HG03558 (cell line): ENCODE results near the gene SMARCD3.

Source experiments
- ATAC-seq: cut with Tn5 transposase; IDR thresholded peaks from one replicate; pipeline ENCODE4 v1.9.1; 2021; ENCODE audit warnings: moderate number of reproducible peaks; ENCODE audit not compliant: unreplicated experiment; ENCODE audit errors: extremely low read depth

The SMARCD3 gene

DNA sequence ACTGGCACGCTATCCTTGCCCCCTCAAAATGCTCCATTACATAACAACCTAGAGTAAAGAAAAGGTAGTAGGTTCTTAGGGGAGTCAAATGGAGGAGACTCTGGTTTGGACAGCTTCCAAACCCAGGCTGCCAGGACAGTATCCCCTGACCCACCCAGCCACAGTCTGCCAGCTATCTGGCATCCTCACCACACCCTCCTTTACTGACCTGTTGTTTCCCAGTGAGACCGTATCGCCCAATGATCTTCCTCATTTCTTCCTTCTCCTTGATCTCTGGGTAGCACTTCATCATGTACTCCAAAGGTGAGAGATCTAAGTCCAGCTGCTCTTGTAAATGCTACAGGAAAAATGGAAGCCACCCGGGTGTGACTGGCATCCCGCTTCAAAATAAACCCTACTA is 33.1 kb downstream of the SMARCD3 start:
- no peak for ATAC-seq

DNA sequence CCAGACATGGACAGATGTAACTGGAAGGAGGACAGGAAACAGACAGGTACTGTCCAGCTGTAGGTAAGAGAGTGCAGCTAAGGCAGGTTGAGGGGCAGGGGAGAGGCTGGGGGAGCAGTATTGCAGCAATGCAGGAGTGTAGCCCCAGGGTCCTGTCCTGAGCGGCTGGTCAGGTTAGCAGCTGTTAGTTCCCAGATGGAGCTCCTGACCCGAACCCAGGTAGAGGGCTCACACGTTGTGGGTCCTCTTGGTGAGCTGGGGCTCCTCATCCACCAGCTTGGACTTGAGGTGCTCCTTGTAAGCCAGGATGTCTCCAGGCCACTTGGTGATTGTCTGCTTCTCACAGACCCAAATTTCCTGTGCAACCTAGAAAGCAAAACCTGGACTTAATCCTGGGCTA is 34.7 kb downstream of the SMARCD3 start:
- ATAC-seq, result no peak

DNA sequence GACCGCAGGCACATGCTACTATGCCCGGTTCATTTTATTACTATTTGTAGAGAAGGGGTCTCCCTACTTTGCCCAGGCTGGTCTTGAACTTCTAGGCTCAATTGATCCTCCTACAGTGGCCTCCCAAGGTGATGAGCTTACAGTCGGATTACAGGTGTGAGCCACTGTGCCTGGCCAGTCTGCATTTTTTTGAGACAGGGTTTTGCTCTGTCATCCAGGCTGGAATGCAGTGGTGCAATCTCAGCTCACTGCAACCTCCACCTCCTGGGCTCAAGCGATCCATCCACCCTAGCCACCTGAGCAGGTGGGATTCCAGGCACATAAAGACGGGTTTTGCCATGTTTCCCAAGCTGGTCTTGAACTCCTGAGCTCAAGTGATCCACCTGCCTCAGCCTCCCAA is 35.9 kb downstream of the SMARCD3 start:
- no peak for ATAC-seq

DNA sequence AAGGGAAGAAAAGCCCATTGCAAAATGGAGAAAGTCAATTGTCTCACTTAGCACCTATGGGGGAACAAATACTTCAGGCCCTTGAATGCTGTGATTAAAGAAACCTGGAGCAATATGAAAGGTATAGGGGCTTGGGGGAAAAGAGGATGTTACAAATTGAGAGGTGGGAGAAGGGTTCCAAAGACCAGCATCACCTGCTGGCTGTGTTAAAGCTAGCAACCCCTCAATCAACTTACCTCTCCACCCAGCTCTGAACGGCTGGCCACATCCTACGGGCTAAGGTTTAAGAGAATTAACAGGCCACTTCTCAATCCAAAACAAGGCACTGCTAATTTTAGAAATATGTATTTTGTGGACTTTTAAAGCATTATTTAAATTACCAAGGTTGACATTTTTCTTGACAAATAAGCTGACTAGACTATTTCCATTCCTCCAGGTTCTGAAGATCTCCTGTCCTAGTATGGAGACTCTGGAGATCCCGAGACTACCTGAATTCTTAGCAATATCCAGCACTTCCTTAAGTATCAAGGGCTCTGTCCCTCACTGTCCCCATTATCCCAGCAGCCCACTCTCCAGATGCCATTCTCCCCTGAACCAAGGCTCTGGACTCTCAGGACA is 37.2 kb downstream of the SMARCD3 start:
- no peak for ATAC-seq

DNA sequence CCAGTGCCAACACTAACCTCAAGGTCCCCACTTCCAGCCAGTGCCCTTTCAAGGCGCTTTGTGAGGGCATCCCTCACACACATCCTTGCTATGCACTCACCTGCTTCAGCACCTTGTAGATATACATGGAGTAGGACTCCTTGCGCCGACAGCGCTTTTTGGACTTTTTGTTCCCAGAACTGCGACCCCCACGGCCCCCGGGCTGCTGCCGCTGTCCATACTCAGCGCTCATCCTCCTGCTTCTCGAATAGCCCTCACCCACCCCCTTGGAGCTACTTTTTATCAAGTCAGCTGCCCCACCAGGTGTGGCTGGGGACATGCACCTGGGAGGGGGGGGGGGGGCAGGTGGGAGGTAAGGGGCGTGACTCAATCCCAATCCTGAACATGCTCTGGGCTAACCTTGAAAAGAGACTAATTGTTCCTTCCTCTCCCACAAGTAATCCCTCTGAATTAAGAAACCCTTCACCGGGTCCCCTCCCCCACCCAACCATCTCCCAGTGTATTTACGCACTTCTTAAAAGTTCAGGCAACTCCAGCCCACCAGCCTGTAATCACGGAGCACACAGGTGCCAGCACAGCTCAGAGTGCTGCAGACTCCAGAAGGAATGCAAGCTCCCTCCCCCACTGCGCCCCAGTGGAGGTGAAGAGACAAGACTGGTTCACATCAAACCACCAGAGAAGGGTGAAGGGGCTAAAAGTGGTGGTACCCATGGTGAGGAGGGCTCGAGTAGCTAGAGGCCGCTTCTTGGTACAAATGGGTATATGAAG is 38.2 kb downstream of the SMARCD3 start, which contains the start of gene H2BK1:
TSS of gene H2BK1 (minus strand) at position 402 of the 768 bp plus-strand sequence. CDS start at position 232, 170 bp downstream.
- no peak for ATAC-seq

DNA sequence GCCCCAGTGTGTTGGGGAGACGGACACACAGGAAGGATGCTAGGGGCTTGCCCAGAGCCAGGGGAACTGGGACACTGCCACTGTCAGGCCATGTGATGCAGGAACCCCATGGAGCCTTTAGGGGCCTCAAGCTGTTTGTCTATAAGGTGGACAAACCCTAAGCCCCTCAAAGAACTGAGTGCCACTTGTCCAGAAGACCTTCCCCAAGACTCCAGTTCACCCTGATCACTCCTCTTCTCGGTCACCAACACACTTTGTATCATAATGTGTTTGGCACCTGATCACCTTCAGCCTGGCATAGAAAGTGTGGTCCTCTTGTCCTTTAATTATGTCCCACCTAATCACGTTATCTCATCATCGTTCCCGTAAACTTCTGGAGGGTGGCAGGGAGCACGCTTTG is 38.9 kb downstream of the SMARCD3 start:
- ATAC-seq, result no peak

DNA sequence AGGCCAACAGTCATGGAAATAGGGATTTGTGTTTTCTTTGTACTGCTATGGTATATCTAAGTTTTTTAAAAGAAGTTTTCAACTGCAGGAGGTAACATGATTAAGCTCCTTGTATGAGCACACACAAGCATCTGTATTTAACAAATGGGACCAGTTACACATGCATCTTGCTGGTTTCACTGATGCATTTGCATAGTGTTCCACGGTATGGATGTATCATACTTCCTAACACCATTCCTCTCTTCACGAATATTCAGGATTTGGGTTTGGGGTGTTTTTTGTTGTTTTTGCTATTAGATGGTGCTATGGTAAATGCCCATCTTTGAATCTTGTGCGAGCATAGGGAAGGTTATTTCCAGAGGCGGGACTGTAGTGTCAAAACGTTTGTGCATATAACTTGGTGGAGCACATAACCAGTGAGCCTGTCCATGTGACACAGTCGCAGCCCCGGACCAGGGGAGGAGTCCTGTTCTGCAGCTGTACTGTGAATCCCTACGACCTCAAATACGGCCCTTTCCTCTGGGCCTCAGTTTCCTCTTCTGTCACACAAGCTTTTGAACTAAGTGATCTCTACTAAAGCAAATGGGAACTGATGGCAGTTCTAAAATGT is 40.1 kb downstream of the SMARCD3 start:
- no peak for ATAC-seq

DNA sequence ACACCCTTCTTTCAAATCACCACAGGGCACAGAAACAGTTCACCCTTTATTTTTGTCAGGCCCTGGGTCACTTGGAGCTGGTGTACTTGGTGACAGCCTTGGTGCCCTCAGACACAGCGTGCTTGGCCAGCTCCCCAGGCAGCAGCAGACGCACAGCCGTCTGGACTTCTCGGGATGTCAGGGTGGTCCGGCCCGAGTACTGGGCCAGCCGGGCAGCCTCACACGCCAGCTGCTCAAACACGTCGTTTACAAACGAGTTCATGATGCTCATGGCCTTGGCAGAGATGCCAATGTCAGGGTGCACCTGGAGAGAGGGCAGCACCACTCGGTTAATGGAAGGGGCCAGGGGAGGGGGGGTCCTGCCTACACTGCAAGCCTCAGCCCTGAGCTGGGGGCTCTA is 40.7 kb downstream of the SMARCD3 start:
- ATAC-seq, result no peak

DNA sequence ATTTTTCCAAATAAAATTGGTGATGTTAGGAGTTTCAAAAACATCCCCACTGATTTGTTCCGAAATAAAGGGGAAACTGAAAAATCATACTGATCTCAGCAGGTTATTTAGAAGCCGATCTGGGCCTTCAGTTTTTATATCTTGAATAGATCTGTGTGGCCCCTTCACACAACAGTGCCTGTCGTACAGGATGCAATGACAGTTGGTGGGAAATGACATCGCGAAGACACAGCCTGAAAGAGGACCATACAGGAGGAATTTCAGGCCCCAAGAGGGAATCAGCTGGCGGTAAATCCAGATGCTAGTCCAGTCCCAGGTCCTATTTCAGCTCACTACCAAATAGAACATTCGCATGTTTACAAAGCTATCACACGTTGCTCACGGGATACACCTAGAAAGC is 41.2 kb downstream of the SMARCD3 start:
- ATAC-seq, result no peak

DNA sequence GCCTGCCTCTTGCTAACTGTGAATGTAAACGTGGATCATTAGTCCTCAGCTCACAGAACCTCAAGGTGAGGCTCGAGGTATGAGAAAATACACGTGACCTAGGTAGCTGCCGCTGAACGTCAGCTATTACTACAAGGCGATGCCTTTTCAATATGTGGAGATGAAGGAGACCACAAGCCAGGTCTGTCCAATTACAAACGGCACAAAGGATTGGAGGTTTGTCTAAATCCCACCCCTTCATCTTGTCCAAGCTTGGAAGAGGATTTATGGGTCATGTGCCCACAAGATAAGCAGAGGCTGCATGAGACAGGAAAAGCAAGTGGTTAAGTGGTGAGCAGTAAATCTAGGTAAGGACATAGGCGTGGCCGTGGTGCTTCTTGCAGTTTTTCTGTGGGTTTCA is 41.6 kb downstream of the SMARCD3 start:
- no peak for ATAC-seq

DNA sequence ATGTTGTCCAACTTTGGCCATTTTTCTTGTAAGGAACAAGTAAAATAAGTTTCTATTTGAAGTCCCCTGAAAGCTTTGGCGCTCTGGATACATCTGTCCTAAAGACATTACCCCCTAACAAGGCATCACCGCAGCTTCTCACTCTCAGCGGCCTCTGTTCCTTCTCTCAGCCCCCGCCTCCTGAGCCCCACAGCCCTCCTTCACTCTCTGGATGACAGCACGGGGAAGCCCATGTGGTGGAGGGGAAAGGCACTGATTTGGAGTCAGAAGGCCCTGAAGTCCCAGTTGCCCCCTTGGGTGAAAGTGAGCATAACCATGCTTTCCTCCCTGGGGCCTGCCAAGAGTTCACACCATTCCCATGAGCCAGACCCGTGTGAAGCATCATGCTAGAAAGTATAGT is 42.8 kb downstream of the SMARCD3 start:
- ATAC-seq, result no peak

DNA sequence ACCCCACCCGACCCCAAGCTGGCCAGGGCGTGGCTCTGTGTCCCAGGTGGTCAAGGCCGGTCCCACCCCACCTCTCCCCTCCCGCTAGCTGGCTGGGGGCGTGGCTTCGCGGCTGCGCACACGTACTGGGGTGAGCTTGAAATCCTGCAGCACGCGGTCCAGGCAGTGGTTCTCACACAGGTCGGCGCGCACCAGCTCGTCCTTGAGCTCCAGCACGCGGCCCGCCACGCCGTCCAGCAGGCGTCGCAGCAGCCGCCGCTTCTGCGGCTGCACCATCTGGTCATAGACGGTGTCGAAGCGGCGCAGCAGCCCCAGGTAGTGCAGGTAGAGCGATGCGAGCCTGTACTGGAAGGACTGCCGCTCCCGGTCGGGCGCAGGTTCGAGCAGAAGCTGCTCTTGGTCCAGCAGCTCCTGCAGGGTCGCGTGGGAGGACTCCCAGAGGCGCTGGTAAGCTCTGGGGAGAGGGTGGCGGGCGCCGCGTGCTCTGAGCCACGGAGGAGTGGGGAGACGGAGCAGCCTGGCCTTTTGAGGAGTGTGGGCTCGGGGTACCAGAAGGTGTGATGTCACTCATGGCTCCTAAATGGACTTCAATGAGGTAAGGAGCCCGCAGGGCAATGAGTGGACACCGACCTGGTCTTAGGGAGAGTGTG is 44.0 kb downstream of the SMARCD3 start:
- ATAC-seq, result no peak

DNA sequence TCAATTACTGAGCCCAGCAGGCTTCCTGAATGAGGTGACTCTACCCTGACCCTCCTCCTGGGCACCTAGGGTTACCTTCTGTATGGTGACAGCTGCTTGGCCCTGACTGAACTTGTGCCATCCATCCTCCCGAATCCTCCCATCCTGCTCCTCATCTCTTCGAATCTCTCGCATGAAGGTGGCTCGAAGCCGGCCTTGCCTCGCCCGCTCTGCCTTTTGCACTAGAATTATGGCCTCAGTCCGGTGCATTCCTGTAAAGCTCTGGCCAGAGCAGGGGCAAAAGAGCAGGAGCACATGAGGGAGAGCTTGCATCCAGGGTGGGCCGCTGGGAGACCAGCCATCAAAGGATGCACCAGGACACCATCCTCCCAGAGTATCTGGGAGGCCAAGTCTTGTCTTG is 45.7 kb downstream of the SMARCD3 start:
- no peak for ATAC-seq

DNA sequence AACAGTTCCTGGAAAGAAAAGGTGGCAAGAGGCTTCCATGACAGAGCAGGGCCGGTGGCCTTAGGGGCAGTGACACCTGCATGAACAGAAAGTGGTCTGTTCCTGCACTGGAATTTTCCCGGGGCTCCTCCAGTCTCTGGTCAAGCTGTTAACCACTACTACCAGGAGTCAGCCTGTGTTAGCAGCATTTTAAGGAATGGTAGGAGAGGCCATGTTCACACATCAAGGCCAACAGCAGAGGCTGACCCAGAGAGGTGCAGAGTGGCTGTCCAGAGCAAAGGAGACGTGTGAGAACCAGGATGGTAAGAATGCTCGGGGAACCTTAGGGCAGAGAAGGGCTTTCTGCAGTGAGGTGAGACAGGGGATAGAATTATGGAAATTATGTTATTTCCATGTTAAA is 46.7 kb downstream of the SMARCD3 start:
- ATAC-seq, result no peak

DNA sequence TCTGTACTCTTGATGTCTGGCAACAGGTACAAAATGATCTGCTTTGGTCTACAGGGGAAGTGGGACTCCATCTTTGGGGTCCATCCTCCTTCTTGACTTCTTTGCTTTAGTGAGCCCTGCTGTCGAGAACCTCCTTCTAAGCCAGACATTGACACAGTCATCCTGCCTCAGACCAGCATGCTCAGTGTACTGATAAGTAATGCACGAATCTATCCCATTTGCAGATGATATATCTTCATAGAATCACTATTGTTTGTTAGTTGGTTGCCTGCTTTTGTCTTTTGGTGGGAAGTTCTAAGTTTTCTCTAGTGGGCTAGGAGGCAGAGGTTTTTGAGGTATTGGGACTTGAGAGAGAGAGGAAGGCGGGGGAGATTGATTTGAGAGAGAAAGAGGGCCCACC is 47.1 kb downstream of the SMARCD3 start:
- no peak for ATAC-seq

DNA sequence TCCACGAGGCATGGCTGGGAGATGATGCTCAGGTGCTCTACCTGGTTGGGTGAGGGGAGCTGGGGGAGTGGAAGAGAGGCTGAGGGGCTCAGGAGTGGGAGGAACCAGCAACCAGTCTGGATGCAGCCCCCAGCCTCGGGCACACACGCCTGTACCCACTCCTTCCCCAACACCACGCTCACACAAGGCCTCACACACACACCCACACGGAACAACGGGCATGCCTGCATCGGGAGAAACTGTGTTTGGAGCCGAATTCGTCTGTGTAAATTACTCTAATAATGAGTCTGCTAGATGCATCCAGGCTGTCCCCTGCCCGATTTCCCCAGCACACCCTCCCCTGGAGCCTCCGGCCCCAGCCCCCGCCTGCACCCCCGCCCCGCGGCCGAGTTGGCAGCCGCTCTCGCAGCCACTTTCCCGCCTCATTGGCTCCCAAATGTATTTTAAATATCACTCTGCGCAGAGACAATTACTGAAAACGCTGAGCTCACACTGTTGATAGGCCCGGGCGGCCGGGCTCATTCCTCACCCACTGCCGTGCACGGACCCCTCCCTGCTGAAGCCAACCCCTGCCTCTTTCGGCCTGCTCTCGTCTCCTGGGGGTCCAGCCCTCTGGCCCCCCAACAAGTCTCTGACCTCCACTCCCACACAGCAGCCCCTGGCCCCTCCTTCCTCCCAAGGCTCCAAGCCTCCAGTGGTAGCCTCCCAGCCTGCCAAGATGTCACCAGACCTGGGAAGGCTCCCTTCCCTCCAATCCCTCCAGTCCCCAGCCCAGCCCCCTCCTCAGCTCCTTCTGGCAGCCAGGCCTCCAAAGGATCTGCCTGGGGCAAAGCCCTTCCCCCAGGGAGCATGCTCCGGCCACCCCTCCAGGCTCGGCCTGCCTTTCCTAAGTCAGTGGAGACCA is 49.3 kb downstream of the SMARCD3 start:
- ATAC-seq, result no peak

DNA sequence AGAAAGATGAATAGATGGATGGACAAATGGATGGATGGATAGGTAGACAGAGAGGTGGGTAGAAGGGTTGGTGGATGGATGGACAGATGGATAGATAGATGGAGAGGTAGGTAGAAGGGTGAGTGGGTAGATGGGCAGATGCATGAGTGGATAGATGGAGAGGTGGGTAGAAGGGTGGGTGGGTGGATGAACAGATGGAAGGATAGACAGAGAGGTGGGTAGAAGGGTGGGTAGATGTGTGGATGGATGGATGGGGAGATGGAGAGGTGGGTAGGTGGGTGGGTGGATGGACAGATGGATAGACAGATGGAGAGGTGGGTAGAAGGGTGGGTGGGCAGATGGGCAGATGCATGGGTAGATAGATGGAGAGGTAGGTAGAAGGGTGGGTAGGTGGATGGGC is 50.6 kb downstream of the SMARCD3 start:
- no peak for ATAC-seq

DNA sequence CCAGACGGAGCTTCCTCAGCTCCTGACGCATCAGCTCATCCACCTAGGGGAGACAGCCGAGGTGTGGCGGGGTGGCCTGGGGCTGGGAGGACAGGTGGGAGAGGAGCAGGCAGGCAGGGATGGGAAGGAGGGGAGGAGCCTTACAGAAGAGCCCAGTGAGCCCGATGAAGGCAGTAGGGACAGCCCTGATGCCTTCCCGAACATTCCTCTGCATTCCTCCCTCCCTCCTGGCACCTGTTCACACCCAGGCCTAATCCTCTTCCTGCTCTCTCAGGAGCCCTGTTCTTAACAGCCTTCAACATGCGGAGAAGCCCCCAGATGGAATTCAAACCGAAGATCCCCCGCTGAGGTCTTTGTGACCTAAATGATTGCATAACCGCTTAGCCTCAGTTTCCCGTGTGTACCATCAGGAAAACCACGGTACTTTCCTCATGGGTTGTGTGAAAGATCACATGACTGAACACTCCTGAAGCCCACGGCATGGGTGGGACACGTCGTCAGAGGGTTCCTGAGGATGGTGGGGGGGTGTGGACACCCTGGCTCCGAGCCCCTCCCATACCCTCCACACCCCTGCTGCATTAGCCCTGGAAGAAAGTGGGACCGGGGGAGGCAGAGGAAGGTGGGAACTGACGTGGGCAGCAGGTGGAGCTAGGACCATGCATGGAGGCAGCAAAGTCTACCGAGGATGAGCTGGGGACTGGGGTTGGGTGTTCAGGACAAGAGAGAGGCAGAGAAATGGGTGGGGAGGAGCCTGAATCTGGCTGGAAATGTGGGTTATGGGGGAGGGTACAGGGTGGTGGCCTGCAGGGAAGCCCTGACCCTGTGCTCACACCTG is 52.7 kb downstream of the SMARCD3 start:
- ATAC-seq, result no peak

DNA sequence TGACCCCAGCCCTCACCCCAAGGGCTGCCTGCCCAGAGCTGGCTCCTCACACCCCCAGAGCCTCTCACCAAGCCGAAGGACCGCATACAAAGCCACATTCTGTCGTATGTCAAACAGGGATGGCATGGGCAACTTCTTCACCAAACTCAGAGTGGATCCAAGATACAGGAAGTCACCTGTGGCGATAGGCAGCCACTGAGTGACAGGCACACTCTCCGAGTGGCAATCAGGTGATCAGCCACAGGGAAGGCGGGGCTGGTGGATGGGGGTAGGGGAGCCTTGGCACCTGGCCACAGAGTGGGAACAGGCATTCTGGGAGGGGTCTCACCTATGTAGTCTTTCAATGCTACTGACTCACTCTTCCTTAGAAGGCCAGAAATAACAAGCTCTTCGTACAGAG is 54.3 kb downstream of the SMARCD3 start:
- no peak for ATAC-seq
